Ureter (tissue), 1 donor: ENCODE measurements around the gene TSLP. TPM values are rescaled to one million over a fixed set of nuclear protein-coding genes. Genes with fewer than 3 reads are reported as not detected.

Source experiments
- DNase-seq: peaks from one replicate; pipeline ENCODE4 v3.0.0-alpha.2; 2020; ENCODE audit warnings: low spot score
- total RNA-seq: library from RNA; stranded (reverse); gene quantifications from one replicate; pipeline ENCODE4 v1.2.4, GENCODE V29; 2023
- donor health status: DM: yes; HTN: yes; CAD: no.

The TSLP gene
- total RNA-seq, 1 donor from 2014 or later = 2.0 TPM

GRCh38 chr5:111095982-111096381 is 24.5 kb downstream of the TSLP start:
- DNase-seq = no peak

DNA sequence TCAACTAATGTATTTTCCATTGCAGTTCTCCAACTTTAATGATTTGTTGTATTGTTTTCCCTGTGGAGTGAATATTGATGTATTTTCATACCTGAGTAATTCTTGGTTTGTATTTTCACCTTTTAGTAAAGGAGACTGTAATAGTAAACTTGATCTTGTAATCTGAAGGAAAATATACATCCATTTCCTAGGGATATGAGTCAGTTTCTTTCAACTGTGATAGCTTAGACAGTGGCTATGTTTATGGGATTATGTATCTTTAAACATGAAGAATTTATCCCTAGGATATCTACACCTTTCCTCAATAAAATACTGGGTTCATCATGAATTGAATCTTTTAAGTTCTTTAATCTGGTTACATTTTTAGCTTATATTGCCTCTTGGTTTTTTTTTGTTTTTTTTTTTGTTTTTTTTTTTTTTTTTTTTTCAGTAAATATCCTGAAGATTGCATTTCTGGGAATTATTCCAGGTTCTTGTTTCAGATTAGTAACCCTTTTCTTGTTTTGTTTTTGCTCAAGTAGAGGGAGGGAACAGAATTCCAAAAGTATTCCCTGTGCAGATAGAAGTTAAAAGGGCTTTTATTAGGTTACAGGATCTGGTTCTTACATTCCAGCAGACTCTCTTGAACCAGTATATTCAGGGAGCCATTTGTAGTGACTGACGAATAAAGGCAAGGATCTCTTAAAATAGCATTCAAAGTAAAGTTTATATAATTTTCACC is 27.7 kb downstream of the TSLP start:
- DNase-seq = no peak

DNA sequence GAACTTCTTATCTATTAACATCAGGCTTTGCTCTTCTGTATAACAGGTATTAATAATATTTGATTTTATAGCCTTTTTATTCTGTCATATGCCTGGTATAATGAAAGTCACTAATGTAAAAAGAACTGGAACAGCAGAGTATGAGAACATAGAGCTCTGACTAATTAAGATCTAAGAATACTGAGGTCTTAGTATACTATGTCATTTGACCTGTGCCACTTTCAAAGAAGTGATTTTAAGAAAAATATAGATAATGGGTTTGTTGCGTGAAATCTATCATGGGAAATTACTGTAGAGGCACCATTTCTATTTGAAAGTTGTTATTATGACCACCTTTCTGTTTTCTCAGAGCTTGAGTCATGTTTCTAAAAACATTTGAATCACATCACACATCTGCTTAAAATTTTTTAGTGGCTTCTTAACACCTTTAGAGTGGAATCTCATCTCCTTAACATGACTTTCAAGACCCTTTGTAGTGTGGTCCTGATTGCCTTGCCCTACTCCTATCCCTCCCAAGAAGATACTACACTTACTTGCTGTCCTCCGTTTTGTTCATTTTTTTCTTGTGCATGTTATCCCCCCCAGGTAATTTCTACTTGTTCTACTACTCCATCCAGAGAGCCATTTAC is 34.9 kb downstream of the TSLP start:
- no peak for DNase-seq

GRCh38 chr5:111107371-111107770 is 35.9 kb downstream of the TSLP start:
- no peak for DNase-seq

DNA sequence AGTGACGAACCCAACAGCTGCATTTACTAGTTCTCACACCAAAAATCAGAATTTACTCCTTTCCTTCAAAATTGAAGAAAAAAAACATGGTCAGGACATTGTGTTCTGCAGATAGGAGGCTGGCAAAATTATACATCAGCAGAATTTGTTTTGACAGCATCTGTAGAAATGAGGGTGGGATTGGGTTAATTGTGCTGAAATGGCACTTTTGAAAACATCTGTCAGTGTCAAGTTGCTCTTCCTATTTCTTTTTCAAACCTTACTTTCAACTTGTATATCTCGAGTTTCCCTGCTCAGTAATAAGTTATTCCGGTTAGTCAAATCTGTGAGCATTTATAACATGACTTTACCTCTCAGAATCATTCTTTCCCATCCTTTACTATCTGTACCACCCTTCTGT is 40.4 kb downstream of the TSLP start:
- no peak for DNase-seq

DNA sequence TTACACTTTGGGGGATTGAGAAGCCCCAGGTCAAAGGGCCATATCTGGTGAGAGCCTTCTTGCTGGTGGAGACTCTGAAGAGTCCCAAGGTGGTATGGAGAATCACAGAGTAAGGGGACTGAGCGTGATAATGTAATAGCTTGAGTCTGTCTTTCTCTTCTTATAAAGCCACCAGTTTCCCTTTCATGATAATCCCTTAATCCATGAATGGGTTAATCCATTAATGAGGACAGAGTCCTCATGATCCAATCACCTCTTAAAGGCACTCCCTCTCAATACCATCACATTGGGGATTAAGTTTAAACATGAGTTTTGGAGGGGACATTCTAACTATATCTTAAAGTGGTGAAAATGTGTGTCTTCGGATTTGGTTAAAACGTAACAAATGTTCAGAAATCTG is 42.2 kb downstream of the TSLP start:
- no peak for DNase-seq

- no peak for DNase-seq
Observed at GRCh38 chr5:111115229-111115628, 43.7 kb downstream of the TSLP start.

DNA sequence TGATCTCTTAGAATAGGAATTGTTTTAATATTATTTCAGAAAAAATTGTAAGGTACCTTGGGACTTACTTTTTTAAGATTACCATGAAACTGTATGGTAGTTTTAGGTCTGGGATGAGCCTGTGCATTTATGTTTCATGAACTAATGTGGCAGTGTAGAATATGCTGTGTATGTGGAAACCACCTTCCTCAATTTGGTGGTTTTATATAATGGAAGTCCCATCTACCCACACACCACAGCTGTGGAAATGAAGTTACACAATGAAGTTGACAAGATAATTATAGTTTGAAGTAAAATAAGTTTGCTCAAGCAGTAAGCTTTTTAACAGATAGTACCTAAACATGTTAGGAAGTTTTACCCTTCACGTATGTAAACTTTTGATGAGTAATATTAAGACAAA is 45.0 kb downstream of the TSLP start:
- DNase-seq = no peak

GRCh38 chr5:111117136-111117535 is 45.6 kb downstream of the TSLP start:
- DNase-seq = no peak

- DNase-seq = no peak
Observed at GRCh38 chr5:111119221-111119620, 47.7 kb downstream of the TSLP start.

- DNase-seq = no peak
Observed at GRCh38 chr5:111119856-111120255, 48.3 kb downstream of the TSLP start.

DNA sequence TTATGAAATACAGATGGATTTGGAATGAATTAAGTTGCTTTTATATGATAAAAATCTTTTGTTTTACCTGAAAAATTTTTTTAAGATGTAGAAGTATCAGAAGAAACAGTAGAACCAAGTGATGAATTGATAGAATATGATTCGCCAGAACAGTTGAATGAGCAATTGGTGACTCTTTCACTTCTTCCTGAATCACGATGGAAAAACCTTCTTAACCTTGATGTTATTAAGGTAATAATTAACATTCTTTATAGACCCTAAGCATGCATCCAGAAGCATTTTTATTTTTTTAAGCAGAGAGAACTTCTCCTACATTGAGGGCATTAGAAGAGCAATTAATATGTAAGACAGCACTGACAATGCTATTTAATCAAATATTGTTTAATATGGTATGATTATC is 49.4 kb downstream of the TSLP start:
- no peak for DNase-seq

- DNase-seq = no peak
Observed at GRCh38 chr5:111121926-111122325, 50.4 kb downstream of the TSLP start.

GRCh38 chr5:111122398-111122797 is 50.9 kb downstream of the TSLP start:
- DNase-seq = no peak

- no peak for DNase-seq
Observed at GRCh38 chr5:111124793-111125192, 53.3 kb downstream of the TSLP start.

- no peak for DNase-seq
Observed at GRCh38 chr5:111126896-111127295, 55.4 kb downstream of the TSLP start.

Other genes with a start within 250 kb of the TSLP start
- gene WDR36, start 20.6 kb downstream of the TSLP start, total RNA-seq = 33.9 TPM
- gene CAMK4, start 152.7 kb downstream of the TSLP start, total RNA-seq = 3.0 TPM